HepG2 (cell line): Measurements from ENCODE around the gene OPN5. TPM values are rescaled to one million over a fixed set of nuclear protein-coding genes. Genes with fewer than 3 reads are reported as not detected.
A peak's percentile ranks its signal among the peaks of the same experiment; 100 is the strongest.

Experiments used
- AHDC1 ChIP-seq: sonication (generic); formaldehyde crosslinking; IDR thresholded peaks from 2 replicates; pipeline ENCODE4 v1.5.1; 2020; ENCODE audit warnings: mild to moderate bottlenecking, missing genetic modification reagents, borderline replicate concordance
- MIER3 ChIP-seq: IDR thresholded peaks from 2 replicates; pipeline ENCODE4 v1.6.1; 2016; ENCODE audit warnings: missing compliant biosample characterization, borderline replicate concordance
- RBAK ChIP-seq: sonication (generic); formaldehyde crosslinking; IDR thresholded peaks from 2 replicates; pipeline ENCODE4 v1.5.1; 2020; ENCODE audit warnings: mild to moderate bottlenecking, missing genetic modification reagents
- STAG1 ChIP-seq: sonication (generic); formaldehyde crosslinking; IDR thresholded peaks from 2 replicates; pipeline ENCODE4 v1.4.0; 2020; ENCODE audit warnings: missing genetic modification reagents
- ZBTB38 ChIP-seq: sonication (generic); formaldehyde crosslinking; IDR thresholded peaks from 2 replicates; pipeline ENCODE4 v1.5.1; 2020; ENCODE audit warnings: mild to moderate bottlenecking, missing genetic modification reagents
- ZNF225 ChIP-seq: sonication (generic); formaldehyde crosslinking; IDR thresholded peaks from 2 replicates; pipeline ENCODE4 v1.4.0; 2020; ENCODE audit warnings: mild to moderate bottlenecking, missing genetic modification reagents
- ZNF451 ChIP-seq: sonication (generic); formaldehyde crosslinking; IDR thresholded peaks from 2 replicates; pipeline ENCODE4 v1.5.0; 2020; ENCODE audit warnings: mild to moderate bottlenecking, missing genetic modification reagents
- ZNF768 ChIP-seq: sonication (generic); formaldehyde crosslinking; IDR thresholded peaks from 2 replicates; pipeline ENCODE4 v1.4.0; 2020; ENCODE audit warnings: missing genetic modification reagents
- ZNF891 ChIP-seq: sonication (generic); formaldehyde crosslinking; IDR thresholded peaks from 2 replicates; pipeline ENCODE4 v1.5.0; 2020; ENCODE audit warnings: mild to moderate bottlenecking, missing genetic modification reagents
- polyA plus RNA-seq, 8 experiments: library from polyadenylated mRNA; depleted of rRNA in 3 of 8; stranded (reverse) in 7 of 8; unstranded in 1 of 8; fragments of >200 nt; fragmentation: Illumina TruSeq in 4 of 8; extraction: Trizol in 4 of 8; gene quantifications; 2 replicates each; pipeline versions ENCODE4 v1.2.1 to v1.2.3, GENCODE V29; 2011 to 2016; ENCODE audit warnings: low read depth in 4 of 8, missing spikeins in 1 of 8, mixed read lengths in 1 of 8; ENCODE audit not compliant: insufficient read depth in 1 of 8
- total RNA-seq, 5 experiments: library from RNA; depleted of rRNA; stranded (reverse); fragments of >200 nt; fragmentation: Illumina TruSeq; extraction: Trizol; gene quantifications; 2 replicates each; pipeline ENCODE4 v1.2.3, GENCODE V29; 2016; ENCODE audit warnings: low read depth in 1 of 5
- TF ChIP-seq, protein P1 (sequence below): sonication (generic); formaldehyde crosslinking; IDR thresholded peaks from 2 replicates; pipeline ENCODE4 v1.5.0; 2020; ENCODE audit warnings: missing genetic modification reagents, mild to moderate bottlenecking, borderline replicate concordance
- TF ChIP-seq, protein P2 (sequence below): sonication (generic); formaldehyde crosslinking; conservative IDR thresholded peaks from 2 replicates; pipeline ENCODE4 v1.4.0; 2020; ENCODE audit warnings: mild to moderate bottlenecking, missing genetic modification reagents, moderate library complexity
- TF ChIP-seq, protein P3 (sequence below): IDR thresholded peaks from 2 replicates; pipeline ENCODE4 v1.6.1; 2012; ENCODE audit warnings: low read depth, low read length, improper control_type of control experiment
- TF ChIP-seq, protein P4 (sequence below): sonication (generic); formaldehyde crosslinking; IDR thresholded peaks from 2 replicates; pipeline ENCODE4 v1.8.1; 2022; ENCODE audit warnings: mild to moderate bottlenecking, missing genetic modification reagents

Gene OPN5
- total and polyA plus RNA-seq, 2 of the 13 experiments (the other 11 are each of a cell fraction or from before 2014, with no cell fraction given), result not detected

GRCh38 chr6:47780510-47781356 is 1.1 kb upstream of the OPN5 start (continued):
- TF ChIP-seq, protein P1, sequence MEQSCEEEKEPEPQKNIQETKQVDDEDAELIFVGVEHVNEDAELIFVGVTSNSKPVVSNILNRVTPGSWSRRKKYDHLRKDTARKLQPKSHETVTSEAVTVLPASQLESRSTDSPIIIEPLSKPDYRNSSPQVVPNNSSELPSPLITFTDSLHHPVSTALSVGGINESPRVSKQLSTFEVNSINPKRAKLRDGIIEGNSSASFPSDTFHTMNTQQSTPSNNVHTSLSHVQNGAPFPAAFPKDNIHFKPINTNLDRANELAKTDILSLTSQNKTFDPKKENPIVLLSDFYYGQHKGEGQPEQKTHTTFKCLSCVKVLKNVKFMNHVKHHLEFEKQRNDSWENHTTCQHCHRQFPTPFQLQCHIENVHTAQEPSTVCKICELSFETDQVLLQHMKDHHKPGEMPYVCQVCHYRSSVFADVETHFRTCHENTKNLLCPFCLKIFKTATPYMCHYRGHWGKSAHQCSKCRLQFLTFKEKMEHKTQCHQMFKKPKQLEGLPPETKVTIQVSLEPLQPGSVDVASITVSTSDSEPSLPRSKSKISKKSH (CRISPR knock-in tag), result no peak
- no peak for TF ChIP-seq ZNF891 (CRISPR knock-in tag)
- TF ChIP-seq STAG1 (CRISPR knock-in tag), result peak; percentile 79
- TF ChIP-seq AHDC1, result no peak
- no peak for TF ChIP-seq MIER3 (CRISPR knock-in tag)
- TF ChIP-seq ZNF451 (CRISPR knock-in tag), result no peak
- TF ChIP-seq ZBTB38 (CRISPR knock-in tag), result no peak
- TF ChIP-seq ZNF225, result no peak
- no peak for TF ChIP-seq RBAK (CRISPR knock-in tag)
- TF ChIP-seq, protein P2, sequence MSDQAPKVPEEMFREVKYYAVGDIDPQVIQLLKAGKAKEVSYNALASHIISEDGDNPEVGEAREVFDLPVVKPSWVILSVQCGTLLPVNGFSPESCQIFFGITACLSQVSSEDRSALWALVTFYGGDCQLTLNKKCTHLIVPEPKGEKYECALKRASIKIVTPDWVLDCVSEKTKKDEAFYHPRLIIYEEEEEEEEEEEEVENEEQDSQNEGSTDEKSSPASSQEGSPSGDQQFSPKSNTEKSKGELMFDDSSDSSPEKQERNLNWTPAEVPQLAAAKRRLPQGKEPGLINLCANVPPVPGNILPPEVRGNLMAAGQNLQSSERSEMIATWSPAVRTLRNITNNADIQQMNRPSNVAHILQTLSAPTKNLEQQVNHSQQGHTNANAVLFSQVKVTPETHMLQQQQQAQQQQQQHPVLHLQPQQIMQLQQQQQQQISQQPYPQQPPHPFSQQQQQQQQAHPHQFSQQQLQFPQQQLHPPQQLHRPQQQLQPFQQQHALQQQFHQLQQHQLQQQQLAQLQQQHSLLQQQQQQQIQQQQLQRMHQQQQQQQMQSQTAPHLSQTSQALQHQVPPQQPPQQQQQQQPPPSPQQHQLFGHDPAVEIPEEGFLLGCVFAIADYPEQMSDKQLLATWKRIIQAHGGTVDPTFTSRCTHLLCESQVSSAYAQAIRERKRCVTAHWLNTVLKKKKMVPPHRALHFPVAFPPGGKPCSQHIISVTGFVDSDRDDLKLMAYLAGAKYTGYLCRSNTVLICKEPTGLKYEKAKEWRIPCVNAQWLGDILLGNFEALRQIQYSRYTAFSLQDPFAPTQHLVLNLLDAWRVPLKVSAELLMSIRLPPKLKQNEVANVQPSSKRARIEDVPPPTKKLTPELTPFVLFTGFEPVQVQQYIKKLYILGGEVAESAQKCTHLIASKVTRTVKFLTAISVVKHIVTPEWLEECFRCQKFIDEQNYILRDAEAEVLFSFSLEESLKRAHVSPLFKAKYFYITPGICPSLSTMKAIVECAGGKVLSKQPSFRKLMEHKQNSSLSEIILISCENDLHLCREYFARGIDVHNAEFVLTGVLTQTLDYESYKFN (CRISPR knock-in tag), result no peak
- no peak for TF ChIP-seq ZNF768 (CRISPR knock-in tag)
- TF ChIP-seq, protein P3, sequence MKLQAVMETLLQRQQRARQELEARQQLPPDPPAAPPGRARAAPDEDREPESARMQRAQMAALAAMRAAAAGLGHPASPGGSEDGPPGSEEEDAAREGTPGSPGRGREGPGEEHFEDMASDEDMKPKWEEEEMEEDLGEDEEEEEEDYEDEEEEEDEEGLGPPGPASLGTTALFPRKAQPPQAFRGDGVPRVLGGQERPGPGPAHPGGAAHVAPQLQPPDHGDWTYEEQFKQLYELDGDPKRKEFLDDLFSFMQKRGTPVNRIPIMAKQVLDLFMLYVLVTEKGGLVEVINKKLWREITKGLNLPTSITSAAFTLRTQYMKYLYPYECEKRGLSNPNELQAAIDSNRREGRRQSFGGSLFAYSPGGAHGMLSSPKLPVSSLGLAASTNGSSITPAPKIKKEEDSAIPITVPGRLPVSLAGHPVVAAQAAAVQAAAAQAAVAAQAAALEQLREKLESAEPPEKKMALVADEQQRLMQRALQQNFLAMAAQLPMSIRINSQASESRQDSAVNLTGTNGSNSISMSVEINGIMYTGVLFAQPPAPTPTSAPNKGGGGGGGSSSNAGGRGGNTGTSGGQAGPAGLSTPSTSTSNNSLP, result peak; percentile 75; the same call in 1 of the 2 replicates
- TF ChIP-seq, protein P4, sequence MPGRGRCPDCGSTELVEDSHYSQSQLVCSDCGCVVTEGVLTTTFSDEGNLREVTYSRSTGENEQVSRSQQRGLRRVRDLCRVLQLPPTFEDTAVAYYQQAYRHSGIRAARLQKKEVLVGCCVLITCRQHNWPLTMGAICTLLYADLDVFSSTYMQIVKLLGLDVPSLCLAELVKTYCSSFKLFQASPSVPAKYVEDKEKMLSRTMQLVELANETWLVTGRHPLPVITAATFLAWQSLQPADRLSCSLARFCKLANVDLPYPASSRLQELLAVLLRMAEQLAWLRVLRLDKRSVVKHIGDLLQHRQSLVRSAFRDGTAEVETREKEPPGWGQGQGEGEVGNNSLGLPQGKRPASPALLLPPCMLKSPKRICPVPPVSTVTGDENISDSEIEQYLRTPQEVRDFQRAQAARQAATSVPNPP (CRISPR knock-in tag), result no peak
- TF ChIP-seq, all 625 proteins: peak for 17
